Thymus (tissue), 14 donors: ENCODE measurements around the gene DDX27. TPM values are rescaled to one million over a fixed set of nuclear protein-coding genes. Genes with fewer than 3 reads are reported as not detected.

Source experiments
- DNase-seq, 9 donors: peaks; one replicate each; pipeline ENCODE4 v3.0.0-alpha.2; 2013; ENCODE audit warnings: low spot score in 9 of 9, low read depth in 6 of 9, missing footprints in 1 of 9
- H3K27ac ChIP-seq, 2 donors: one replicate each; pipeline ENCODE4 v1.5.1; 2013; ENCODE audit warnings: control low read depth in 1 of 2, low read depth in 1 of 2, low read length in 1 of 2, mild to moderate bottlenecking in 1 of 2, moderate library complexity in 1 of 2
- H3K27me3 ChIP-seq, 2 donors: one replicate each; pipeline ENCODE4 v1.5.1; 2013; ENCODE audit warnings: low read length in 1 of 2; ENCODE audit not compliant: control insufficient read depth in 2 of 2, insufficient read depth in 1 of 2
- H3K36me3 ChIP-seq, 2 donors: one replicate each; pipeline ENCODE4 v1.5.1; 2013; ENCODE audit warnings: low read length in 1 of 2, mild to moderate bottlenecking in 1 of 2, moderate library complexity in 1 of 2; ENCODE audit not compliant: control insufficient read depth in 2 of 2, insufficient read depth in 2 of 2
- H3K4me1 ChIP-seq, 2 donors: one replicate each; pipeline ENCODE4 v1.5.1; 2013; ENCODE audit warnings: low read length in 2 of 2; ENCODE audit not compliant: control insufficient read depth in 2 of 2, insufficient read depth in 2 of 2
- H3K4me3 ChIP-seq, 2 donors: one replicate each; pipeline ENCODE4 v1.5.1; 2013; ENCODE audit warnings: low read length in 2 of 2, control low read depth in 1 of 2, mild to moderate bottlenecking in 1 of 2
- H3K9me3 ChIP-seq, 2 donors: one replicate each; pipeline ENCODE4 v1.5.1; 2013; ENCODE audit warnings: low read length in 1 of 2, mild to moderate bottlenecking in 1 of 2; ENCODE audit not compliant: control insufficient read depth in 2 of 2, insufficient read depth in 1 of 2
- WGBS: extraction: QIAGEN DNeasy Blood & Tissue Kit; methylation state at CpG from one replicate; pipeline ENCODE4 v1.1.7; 2013; 5-methylcytosine and 5-hydroxymethylcytosine counted together
- long read RNA-seq, 10 donors: transcript quantifications; one replicate each; lab custom pipeline, GENCODE V29; 2026
- polyA plus RNA-seq: library from polyadenylated mRNA; stranded (reverse); fragments of 200-250 nt; gene quantifications from one replicate; pipeline ENCODE4 v1.2.3, GENCODE V29; 2013
- total RNA-seq: library from RNA; stranded (reverse); fragments of 120-200 nt; gene quantifications from one replicate; pipeline ENCODE4 v1.2.4, GENCODE V29; 2013
- donor health status: healthy.

DDX27 gene
- 35.6 TPM for total RNA-seq
- polyA plus RNA-seq = 34.0 TPM
- long read RNA-seq, donor 1 = 0 reads
- long read RNA-seq, donor 2, transcript DDX27-207 (21 exons, 2,693 nt) = major isoform, 11 of 54 reads
- long read RNA-seq, donor 2, partial matches to known transcripts = 43 of 54 reads
- long read RNA-seq, donor 2, other reads (novel, unspliced or antisense) = 0 of 54 reads
- long read RNA-seq, donor 3, full-length matches to known transcripts = 7 of 49 reads
- long read RNA-seq, donor 3, partial matches to known transcripts = 42 of 49 reads
- long read RNA-seq, donor 3, other reads (novel, unspliced or antisense) = 0 of 49 reads
- long read RNA-seq, donor 4, partial matches to known transcripts = 9 of 10 reads
- long read RNA-seq, donor 4, other reads (novel, unspliced or antisense) = 0 of 10 reads
- long read RNA-seq, donor 5, transcript DDX27-207 (21 exons, 2,693 nt) = major isoform, 5 of 41 reads
- long read RNA-seq, donor 5, partial matches to known transcripts = 34 of 41 reads
- long read RNA-seq, donor 5, other reads (novel, unspliced or antisense) = 0 of 41 reads
- long read RNA-seq, donor 6, partial matches to known transcripts = 7 of 12 reads
- long read RNA-seq, donor 6, other reads (novel, unspliced or antisense) = 0 of 12 reads
- long read RNA-seq, donor 7, partial matches to known transcripts = 6 of 8 reads
- long read RNA-seq, donor 7, other reads (novel, unspliced or antisense) = 0 of 8 reads
- long read RNA-seq, donor 8, partial matches to known transcripts = 0 of 2 reads
- long read RNA-seq, donor 8, other reads (novel, unspliced or antisense) = 0 of 2 reads
- long read RNA-seq, donor 9, partial matches to known transcripts = 5 of 7 reads
- long read RNA-seq, donor 9, other reads (novel, unspliced or antisense) = 0 of 7 reads
- long read RNA-seq, donor 10, partial matches to known transcripts = 6 of 7 reads
- long read RNA-seq, donor 10, other reads (novel, unspliced or antisense) = 0 of 7 reads

DNA sequence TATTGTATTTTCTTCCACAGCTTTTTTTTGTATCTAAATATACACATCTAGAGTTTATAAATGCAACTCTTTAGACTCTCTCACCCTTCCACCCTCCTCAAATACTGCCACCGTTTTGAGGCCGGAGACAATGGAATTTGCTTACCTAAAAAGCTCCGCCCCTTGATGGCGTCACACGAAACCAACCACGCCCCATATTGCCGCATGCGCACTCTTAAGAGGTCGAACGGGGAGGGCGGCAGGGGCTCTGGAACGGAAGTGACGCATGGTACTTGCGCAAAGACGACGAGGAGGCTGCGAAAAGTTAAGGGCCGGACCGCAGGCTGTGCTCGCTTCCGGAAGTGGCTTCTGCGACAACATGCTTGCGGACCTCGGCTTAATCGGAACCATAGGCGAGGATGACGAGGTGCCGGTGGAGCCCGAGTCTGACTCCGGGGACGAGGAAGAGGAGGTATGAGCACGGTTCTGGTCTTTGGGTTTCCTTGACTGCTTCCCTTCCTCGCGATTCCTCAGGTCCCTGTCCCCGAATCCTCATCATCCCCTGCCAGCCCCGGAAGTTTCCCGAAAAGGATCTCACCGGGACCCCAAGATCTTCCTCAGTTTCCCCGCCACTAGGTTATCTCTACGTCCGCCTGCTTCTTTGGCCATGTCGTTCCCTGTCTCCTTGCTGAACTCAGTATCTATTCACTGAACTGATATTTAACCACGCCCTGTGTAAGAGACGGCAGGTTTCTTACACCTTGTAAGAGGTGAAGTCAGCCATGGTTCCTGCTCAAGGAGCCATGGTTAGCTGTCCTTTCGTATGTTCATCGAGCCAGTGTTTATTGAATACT lies at the start of gene DDX27:
DDX27 (plus strand) TSS at position 326 of the 833 bp plus-strand sequence; CDS start at position 359, 33 bp downstream.
- under 1% methylated on average over 46 of the region's 46 CpGs for WGBS
- Histone ChIP-seq H3K4me1 (peaks cover 9 to 18% of the 10 kb centered on the region in 2 donors), H3K36me3 (peaks cover 26 to 28% of the 10 kb centered on the region in 2 donors), H3K27ac (peak within 1 kb of the TSS; percentile 77 to 84), H3K9me3 (no peaks in the 10 kb centered on the region), H3K4me3 (peak within 1 kb of the TSS; percentile 67 to 94), H3K27me3 (no peaks in the 10 kb centered on the region)
- DNase-seq = peak; percentile 97 to 100 (median 99)

DNA sequence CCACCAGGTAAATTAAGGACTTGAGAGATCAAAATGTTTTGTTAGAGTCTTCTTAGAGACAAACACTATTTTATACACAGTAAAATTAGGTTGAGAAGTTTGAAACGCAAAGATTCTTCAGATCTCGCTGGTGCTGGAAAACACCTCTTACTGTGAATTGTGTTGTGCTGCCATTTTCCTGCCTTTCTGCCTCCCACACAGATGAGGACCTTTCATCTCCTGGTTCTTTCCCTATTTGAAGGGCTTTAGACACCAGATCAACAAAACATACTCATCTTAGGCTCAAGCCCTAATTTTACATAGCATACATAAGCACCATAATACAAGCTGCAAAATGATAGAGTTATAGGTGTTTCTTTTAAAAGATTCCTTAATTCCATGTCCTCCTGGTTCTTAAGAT lies 49.7 kb upstream of the DDX27 start:
- WGBS = 66% methylated on average over 2 of the region's 2 CpGs
- Histone ChIP-seq H3K9me3 (no peaks in the 10 kb centered on the region), H3K4me1 (no peaks in the 10 kb centered on the region), H3K27ac (no peak overlapping the region), H3K36me3 (peaks cover 10 to 20% of the 10 kb centered on the region in 2 donors), H3K4me3 (no peak overlapping the region), H3K27me3 (no peaks in the 10 kb centered on the region)
- DNase-seq = no peak

DNA sequence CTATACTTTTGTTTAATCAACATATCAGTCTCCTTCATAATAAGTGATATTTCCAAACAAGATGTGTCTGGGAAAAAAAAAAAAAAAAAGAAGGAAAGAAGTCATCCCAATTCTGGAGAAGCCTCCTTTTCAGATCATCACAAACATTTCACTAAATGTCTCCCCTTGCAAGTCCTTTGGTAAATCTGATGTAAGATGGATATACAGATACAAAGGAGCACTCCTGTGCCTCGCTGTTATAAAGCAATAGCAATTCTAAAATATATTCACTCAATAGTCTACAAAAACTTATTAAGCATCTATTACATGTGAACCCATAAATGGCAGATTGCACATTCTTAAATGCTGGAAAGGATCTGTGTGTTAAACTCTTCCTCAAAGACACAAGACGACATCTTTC lies 48.5 kb upstream of the DDX27 start:
- Histone ChIP-seq H3K4me1 (no peaks in the 10 kb centered on the region), H3K9me3 (no peaks in the 10 kb centered on the region), H3K4me3 (no peak overlapping the region), H3K36me3 (peaks cover 6 to 11% of the 10 kb centered on the region in 2 donors), H3K27me3 (no peaks in the 10 kb centered on the region), H3K27ac (no peak overlapping the region)
- no peak for DNase-seq
- WGBS = 99% methylated on average over 2 of the region's 2 CpGs

- H3K27ac ChIP-seq = no peak overlapping the region
- H3K4me3 ChIP-seq = no peak overlapping the region
- H3K36me3 ChIP-seq = peaks cover 3 to 15% of the 10 kb centered on the region in 2 donors
- H3K9me3 ChIP-seq = no peaks in the 10 kb centered on the region
- H3K27me3 ChIP-seq = no peaks in the 10 kb centered on the region
- no peak for DNase-seq
- H3K4me1 ChIP-seq = no peaks in the 10 kb centered on the region
These were observed 47.3 kb upstream of the DDX27 start for GRCh38 chr20:49171909-49172308.

GRCh38 chr20:49172413-49172812 lies 46.8 kb upstream of the DDX27 start:
- H3K4me1 ChIP-seq = no peaks in the 10 kb centered on the region
- no peak overlapping the region for H3K27ac ChIP-seq
- DNase-seq = no peak
- H3K36me3 ChIP-seq = peaks cover 3 to 15% of the 10 kb centered on the region in 2 donors
- no peaks in the 10 kb centered on the region for H3K27me3 ChIP-seq
- no peak overlapping the region for H3K4me3 ChIP-seq
- no peaks in the 10 kb centered on the region for H3K9me3 ChIP-seq
- 55% methylated on average over 1 of the region's 1 CpG for WGBS

GRCh38 chr20:49174183-49174582 lies 45.0 kb upstream of the DDX27 start:
- Histone ChIP-seq H3K36me3 (peaks cover 11 to 24% of the 10 kb centered on the region in 2 donors), H3K9me3 (no peaks in the 10 kb centered on the region), H3K4me1 (no peaks in the 10 kb centered on the region), H3K27ac (no peak overlapping the region), H3K4me3 (no peak overlapping the region), H3K27me3 (no peaks in the 10 kb centered on the region)
- DNase-seq = no peak
- WGBS = 99% methylated on average over 6 of the region's 6 CpGs

- H3K4me3 ChIP-seq = no peak overlapping the region
- 21% methylated on average over 1 of the region's 1 CpG for WGBS
- no peaks in the 10 kb centered on the region for H3K4me1 ChIP-seq
- peaks cover 8 to 12% of the 10 kb centered on the region in 2 donors for H3K36me3 ChIP-seq
- H3K9me3 ChIP-seq = no peaks in the 10 kb centered on the region
- H3K27me3 ChIP-seq = no peaks in the 10 kb centered on the region
- peak overlapping the region; percentile 5 to 34 for H3K27ac ChIP-seq
- no peak for DNase-seq
These were observed 39.6 kb upstream of the DDX27 start for GRCh38 chr20:49179368-49180277.
